ENCODE data around the gene HMGB1.

DNA sequence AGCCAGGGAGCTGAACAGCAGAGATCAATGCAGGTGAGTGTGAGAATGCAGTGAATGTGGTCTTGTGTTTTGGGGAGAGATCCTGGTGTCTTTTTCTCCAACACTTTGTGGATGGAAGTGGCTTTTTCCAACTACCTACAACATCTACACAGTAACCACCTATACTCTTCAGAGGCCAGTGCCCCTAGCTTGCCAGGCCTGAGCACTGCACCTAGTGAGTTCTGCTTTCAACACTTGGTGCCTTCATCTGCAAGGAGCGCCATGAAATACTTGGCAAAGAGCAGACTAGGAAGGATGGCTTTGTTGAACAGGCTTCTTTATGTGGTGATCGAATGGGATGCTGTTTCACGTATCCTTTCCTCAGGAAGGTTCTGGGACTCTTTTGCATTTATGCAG lies 21.3 kb upstream of the HMGB1 start:
- TF ChIP-seq, protein P1, sequence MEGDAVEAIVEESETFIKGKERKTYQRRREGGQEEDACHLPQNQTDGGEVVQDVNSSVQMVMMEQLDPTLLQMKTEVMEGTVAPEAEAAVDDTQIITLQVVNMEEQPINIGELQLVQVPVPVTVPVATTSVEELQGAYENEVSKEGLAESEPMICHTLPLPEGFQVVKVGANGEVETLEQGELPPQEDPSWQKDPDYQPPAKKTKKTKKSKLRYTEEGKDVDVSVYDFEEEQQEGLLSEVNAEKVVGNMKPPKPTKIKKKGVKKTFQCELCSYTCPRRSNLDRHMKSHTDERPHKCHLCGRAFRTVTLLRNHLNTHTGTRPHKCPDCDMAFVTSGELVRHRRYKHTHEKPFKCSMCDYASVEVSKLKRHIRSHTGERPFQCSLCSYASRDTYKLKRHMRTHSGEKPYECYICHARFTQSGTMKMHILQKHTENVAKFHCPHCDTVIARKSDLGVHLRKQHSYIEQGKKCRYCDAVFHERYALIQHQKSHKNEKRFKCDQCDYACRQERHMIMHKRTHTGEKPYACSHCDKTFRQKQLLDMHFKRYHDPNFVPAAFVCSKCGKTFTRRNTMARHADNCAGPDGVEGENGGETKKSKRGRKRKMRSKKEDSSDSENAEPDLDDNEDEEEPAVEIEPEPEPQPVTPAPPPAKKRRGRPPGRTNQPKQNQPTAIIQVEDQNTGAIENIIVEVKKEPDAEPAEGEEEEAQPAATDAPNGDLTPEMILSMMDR (IDR thresholded peaks at IDR 0.05): no peak
- no peak for TF ChIP-seq POLR2A (IDR thresholded peaks at IDR 0.05)

Data from uterus (tissue), 2 donors.